ENCODE data around the gene PLSCR2.
"Not testable (repeated sequence)": the region's sequence is repeated elsewhere in the genome, so short reads cannot be mapped to it uniquely, and the experiment has no call there.

The PLSCR2 gene

DNA sequence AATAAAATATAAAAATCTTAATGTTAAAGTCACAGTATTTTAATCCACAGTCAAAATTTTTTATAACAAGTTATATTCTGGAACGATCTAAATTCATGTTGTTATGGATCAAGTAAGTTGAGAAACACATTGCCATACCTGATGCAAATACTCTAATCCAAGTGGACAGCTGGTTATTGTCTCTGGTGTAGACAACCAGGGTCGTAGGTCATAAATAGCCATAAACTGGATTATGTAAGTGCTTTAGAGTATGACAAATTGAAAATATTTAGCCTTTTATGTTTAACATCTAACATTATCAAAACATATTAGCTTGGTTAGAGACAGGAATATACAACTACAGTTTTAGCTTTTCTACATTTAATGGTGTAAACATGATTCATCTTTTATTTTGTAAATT, 53.0 kb downstream of the PLSCR2 start:
- Histone ChIP-seq H3K36me3 (ENCODE audit: insufficient read depth, low read length) (no peaks in the 10 kb centered on the region), H4K20me1 (ENCODE audit: insufficient read depth, low read length, poor library complexity, severe bottlenecking) (no peaks in the 10 kb centered on the region), H3K79me2 (ENCODE audit: insufficient read depth, low read length) (no peaks in the 10 kb centered on the region), H3K9ac (ENCODE audit: low read depth, low read length, poor library complexity, severe bottlenecking) (no peak overlapping the region), H2AFZ (ENCODE audit: low read length) (no peak overlapping the region), H3F3A (ENCODE audit: low read depth) (no peaks in the 10 kb centered on the region), H3K4me3 (ENCODE audit: low read length, poor library complexity, severe bottlenecking) (no peak overlapping the region), H3K27me3 (ENCODE audit: insufficient read depth, low read length, poor library complexity, severe bottlenecking) (no peaks in the 10 kb centered on the region), H3K9me2 (replicated peaks; ENCODE audit: low read depth, low read length) (no peaks in the 10 kb centered on the region), H3K4me1 (ENCODE audit: insufficient read depth, low read length, poor library complexity, severe bottlenecking) (no peaks in the 10 kb centered on the region), H3K4me2 (ENCODE audit: low read depth, low read length, poor library complexity, severe bottlenecking) (no peak overlapping the region), H3K9me3 (ENCODE audit: insufficient read depth, low read depth, low read length) (no peaks in the 10 kb centered on the region)
- TF ChIP-seq EZH2phosphoT487 (IDR thresholded peaks at IDR 0.05; ENCODE audit: borderline replicate concordance), result no peak
- TF ChIP-seq, protein P1, sequence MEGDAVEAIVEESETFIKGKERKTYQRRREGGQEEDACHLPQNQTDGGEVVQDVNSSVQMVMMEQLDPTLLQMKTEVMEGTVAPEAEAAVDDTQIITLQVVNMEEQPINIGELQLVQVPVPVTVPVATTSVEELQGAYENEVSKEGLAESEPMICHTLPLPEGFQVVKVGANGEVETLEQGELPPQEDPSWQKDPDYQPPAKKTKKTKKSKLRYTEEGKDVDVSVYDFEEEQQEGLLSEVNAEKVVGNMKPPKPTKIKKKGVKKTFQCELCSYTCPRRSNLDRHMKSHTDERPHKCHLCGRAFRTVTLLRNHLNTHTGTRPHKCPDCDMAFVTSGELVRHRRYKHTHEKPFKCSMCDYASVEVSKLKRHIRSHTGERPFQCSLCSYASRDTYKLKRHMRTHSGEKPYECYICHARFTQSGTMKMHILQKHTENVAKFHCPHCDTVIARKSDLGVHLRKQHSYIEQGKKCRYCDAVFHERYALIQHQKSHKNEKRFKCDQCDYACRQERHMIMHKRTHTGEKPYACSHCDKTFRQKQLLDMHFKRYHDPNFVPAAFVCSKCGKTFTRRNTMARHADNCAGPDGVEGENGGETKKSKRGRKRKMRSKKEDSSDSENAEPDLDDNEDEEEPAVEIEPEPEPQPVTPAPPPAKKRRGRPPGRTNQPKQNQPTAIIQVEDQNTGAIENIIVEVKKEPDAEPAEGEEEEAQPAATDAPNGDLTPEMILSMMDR (conservative IDR thresholded peaks at IDR 0.05; ENCODE audit: low read length), result no peak

DNA sequence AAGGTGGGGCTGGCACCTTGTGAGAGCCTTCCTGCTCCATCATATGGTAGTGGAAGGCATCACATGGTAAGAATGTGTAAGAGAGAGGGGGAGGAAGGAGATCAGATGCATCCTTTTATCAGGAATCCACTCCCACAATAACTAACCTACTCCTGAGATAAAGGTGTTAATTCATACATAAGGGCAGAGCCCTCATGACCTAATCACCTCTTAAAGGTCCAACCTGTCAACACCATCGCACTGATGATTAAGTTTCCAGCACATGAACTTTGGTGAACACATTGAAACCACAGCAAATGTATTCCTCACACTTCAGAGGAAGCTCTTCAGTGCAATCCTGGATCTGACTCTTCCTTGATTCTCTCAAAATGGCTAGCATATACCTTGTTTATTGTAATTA, 55.4 kb downstream of the PLSCR2 start:
- no peaks in the 10 kb centered on the region for H3K9me2 ChIP-seq (replicated peaks; ENCODE audit: low read depth, low read length)
- no peaks in the 10 kb centered on the region for H3K4me1 ChIP-seq (ENCODE audit: insufficient read depth, low read length, poor library complexity, severe bottlenecking)
- H3K4me2 ChIP-seq (ENCODE audit: low read depth, low read length, poor library complexity, severe bottlenecking), result no peak overlapping the region
- H3K27me3 ChIP-seq (ENCODE audit: insufficient read depth, low read length, poor library complexity, severe bottlenecking), result no peaks in the 10 kb centered on the region
- H4K20me1 ChIP-seq (ENCODE audit: insufficient read depth, low read length, poor library complexity, severe bottlenecking), result no peaks in the 10 kb centered on the region
- no peaks in the 10 kb centered on the region for H3K79me2 ChIP-seq (ENCODE audit: insufficient read depth, low read length)
- no peaks in the 10 kb centered on the region; the same call in 1 of the 2 replicates for H3K9me3 ChIP-seq (ENCODE audit: insufficient read depth, low read depth, low read length)
- no peak overlapping the region for H3K4me3 ChIP-seq (ENCODE audit: low read length, poor library complexity, severe bottlenecking)
- no peaks in the 10 kb centered on the region for H3K36me3 ChIP-seq (ENCODE audit: insufficient read depth, low read length)
- H3K9ac ChIP-seq (ENCODE audit: low read depth, low read length, poor library complexity, severe bottlenecking), result no peak overlapping the region
- no peak overlapping the region for H2AFZ ChIP-seq (ENCODE audit: low read length)
- H3F3A ChIP-seq (ENCODE audit: low read depth), result no peaks in the 10 kb centered on the region
- TF ChIP-seq EZH2phosphoT487 (IDR thresholded peaks at IDR 0.05; ENCODE audit: borderline replicate concordance), result no peak
- TF ChIP-seq, protein P1 (conservative IDR thresholded peaks at IDR 0.05; ENCODE audit: low read length), result no peak

DNA sequence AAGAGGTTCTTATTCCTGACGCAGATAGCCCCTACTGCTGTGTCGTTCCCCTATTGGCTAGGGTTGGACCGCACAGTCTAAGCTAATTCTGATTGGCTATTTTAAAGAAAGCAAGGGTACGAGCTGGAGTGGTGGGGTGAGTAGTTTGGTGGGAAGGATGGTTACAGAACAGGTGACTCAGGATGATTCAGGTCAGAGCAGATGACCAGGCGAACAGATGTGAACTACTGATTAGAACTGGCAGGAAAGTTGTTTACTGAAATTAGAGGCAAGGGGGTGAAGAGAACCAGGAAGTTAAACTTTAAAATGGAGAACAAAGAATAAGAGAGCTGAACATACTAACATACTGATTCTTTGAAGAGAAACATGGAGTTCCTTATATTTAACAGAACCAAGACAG, 56.6 kb downstream of the PLSCR2 start:
- H3K79me2 ChIP-seq (ENCODE audit: insufficient read depth, low read length); H2AFZ ChIP-seq (ENCODE audit: low read length); H3K4me1 ChIP-seq (ENCODE audit: insufficient read depth, low read length, poor library complexity, severe bottlenecking); H3K9me3 ChIP-seq (ENCODE audit: insufficient read depth, low read depth, low read length); H3K4me2 ChIP-seq (ENCODE audit: low read depth, low read length, poor library complexity, severe bottlenecking); H3K36me3 ChIP-seq (ENCODE audit: insufficient read depth, low read length); H3K9me2 ChIP-seq (replicated peaks; ENCODE audit: low read depth, low read length); H3F3A ChIP-seq (ENCODE audit: low read depth); H3K9ac ChIP-seq (ENCODE audit: low read depth, low read length, poor library complexity, severe bottlenecking); H4K20me1 ChIP-seq (ENCODE audit: insufficient read depth, low read length, poor library complexity, severe bottlenecking); H3K27me3 ChIP-seq (ENCODE audit: insufficient read depth, low read length, poor library complexity, severe bottlenecking); H3K4me3 ChIP-seq (ENCODE audit: low read length, poor library complexity, severe bottlenecking): not testable (repeated sequence)

DNA sequence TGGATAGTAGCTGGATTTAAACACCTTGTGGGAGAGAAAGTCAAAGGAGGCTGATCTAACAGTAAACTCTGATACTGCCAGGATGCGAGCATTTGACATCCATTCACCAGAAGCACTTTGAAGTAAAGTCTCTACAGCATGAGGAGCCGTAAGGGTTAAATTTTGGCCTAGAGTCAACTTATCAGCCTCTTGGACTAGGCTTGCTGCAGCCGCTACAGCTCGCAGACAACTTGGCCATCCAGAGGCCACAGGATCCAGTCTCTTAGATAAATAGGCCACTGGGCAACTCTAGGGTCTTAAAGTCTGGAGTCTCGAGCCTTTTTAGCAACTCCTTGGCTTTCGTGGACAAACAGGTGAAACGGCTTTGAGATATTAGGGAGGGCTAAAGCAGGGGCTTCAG, 61.4 kb downstream of the PLSCR2 start:
- Histone ChIP-seq H2AFZ (ENCODE audit: low read length) (no peak overlapping the region), H4K20me1 (ENCODE audit: insufficient read depth, low read length, poor library complexity, severe bottlenecking) (no peaks in the 10 kb centered on the region), H3K36me3 (ENCODE audit: insufficient read depth, low read length) (no peaks in the 10 kb centered on the region), H3K9ac (ENCODE audit: low read depth, low read length, poor library complexity, severe bottlenecking) (no peak overlapping the region), H3K9me3 (ENCODE audit: insufficient read depth, low read depth, low read length) (no peaks in the 10 kb centered on the region; the same call in 1 of the 2 replicates), H3K9me2 (replicated peaks; ENCODE audit: low read depth, low read length) (no peaks in the 10 kb centered on the region), H3K4me2 (ENCODE audit: low read depth, low read length, poor library complexity, severe bottlenecking) (no peak overlapping the region), H3K79me2 (ENCODE audit: insufficient read depth, low read length) (no peaks in the 10 kb centered on the region), H3K4me1 (ENCODE audit: insufficient read depth, low read length, poor library complexity, severe bottlenecking) (no peaks in the 10 kb centered on the region), H3K27me3 (ENCODE audit: insufficient read depth, low read length, poor library complexity, severe bottlenecking) (no peaks in the 10 kb centered on the region), H3F3A (ENCODE audit: low read depth) (no peaks in the 10 kb centered on the region), H3K4me3 (ENCODE audit: low read length, poor library complexity, severe bottlenecking) (no peak overlapping the region)
- TF ChIP-seq, protein P1 (conservative IDR thresholded peaks at IDR 0.05; ENCODE audit: low read length), result no peak
- TF ChIP-seq EZH2phosphoT487 (IDR thresholded peaks at IDR 0.05; ENCODE audit: borderline replicate concordance), result no peak
